ENCODE results near the gene GRB2. TPM values are rescaled to one million over a fixed set of nuclear protein-coding genes. Genes with fewer than 3 reads are reported as not detected.

The GRB2 gene
- total and polyA plus RNA-seq, 4 donors = 51.0 to 198 (median 114) TPM

DNA sequence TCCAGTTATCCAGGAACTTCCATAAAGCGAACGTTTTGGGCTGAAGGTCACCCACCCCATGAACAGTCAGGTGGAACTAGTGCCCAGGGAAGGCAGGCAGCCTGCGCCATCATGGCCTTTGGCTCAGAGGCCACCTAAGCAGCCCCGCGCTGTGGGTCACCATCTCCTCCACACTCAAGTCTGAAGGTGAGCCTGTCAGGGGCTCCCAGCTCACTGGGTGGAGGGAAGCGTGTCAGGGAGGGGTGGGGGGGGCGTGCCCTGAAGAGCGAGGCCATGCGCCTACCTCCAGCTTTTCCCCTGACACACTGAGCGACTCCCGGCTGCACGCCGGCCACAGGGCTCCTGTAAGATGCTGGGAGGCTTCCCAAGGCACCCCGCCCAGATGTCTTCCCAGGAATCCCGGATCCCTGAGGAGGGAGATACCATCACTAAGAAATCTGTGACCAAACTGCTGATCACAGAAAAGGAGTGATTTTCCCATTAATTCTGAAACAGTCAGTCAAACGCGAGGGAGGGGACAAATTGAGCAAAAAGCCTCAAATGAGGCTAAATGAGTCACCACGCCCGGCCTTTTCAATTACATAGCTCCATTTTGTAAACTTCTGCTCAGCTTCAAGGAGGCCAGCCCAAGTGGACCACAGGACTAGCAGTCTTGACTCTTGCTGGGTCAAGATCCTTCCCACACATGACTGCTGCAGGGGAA, 89.8 kb downstream of the GRB2 start:
- WGBS, 2 donors = 77 to 85% methylated on average over 19 of the region's 19 CpGs
- peak; percentile 8 for ATAC-seq (ENCODE audit: insufficient read depth, low FRiP score)

DNA sequence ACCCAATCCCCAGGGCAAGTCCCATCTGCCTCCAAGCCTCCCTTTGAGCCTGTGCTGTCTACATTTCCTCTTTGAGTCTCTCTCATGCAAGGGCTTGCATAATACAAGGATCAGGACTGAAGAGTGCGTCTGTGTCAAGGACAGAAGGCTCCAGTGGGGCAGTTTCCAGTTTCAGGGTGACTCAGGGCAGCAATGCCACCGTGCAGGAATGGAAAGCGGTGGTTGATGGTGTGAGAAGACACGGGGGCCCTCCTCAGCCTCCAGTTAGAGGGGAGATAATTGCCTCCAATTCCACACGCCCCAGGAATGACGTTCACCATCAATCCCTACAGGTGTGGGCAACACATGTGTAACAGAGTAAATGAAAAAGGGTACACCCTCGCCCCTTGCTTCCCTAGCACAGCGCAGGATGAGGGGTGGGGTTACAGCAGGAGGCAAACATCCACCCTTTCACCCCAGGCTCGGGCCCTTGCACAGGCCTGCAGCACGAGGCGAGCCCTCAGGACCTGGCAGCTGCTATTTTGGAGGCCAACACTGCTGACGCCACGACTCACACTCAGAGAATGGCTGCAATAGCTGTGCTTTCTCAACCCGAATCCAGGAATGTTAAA, 91.4 kb downstream of the GRB2 start:
- TF ChIP-seq, protein P1, sequence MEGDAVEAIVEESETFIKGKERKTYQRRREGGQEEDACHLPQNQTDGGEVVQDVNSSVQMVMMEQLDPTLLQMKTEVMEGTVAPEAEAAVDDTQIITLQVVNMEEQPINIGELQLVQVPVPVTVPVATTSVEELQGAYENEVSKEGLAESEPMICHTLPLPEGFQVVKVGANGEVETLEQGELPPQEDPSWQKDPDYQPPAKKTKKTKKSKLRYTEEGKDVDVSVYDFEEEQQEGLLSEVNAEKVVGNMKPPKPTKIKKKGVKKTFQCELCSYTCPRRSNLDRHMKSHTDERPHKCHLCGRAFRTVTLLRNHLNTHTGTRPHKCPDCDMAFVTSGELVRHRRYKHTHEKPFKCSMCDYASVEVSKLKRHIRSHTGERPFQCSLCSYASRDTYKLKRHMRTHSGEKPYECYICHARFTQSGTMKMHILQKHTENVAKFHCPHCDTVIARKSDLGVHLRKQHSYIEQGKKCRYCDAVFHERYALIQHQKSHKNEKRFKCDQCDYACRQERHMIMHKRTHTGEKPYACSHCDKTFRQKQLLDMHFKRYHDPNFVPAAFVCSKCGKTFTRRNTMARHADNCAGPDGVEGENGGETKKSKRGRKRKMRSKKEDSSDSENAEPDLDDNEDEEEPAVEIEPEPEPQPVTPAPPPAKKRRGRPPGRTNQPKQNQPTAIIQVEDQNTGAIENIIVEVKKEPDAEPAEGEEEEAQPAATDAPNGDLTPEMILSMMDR (IDR thresholded peaks at IDR 0.05; ENCODE audit: control extremely low read depth, extremely low read depth) = no peak
- Histone ChIP-seq H3K27ac (ENCODE audit: low read depth in 1 of 2, low read length in 1 of 2) (peak overlapping the region in 1 of 2 donors; percentile 63), H3K4me3 (no peak overlapping the region), H3K36me3 (ENCODE audit: control insufficient read depth in 4 of 4, insufficient read depth in 4 of 4, low read length in 4 of 4) (peaks cover 0 to 13% (median 3%) of the 10 kb centered on the region in 4 donors), H3K4me1 (ENCODE audit: control insufficient read depth in 5 of 5, insufficient read depth in 5 of 5, low read length in 5 of 5) (no peaks in the 10 kb centered on the region), H3K9ac (ENCODE audit: insufficient read depth in 1 of 2, low read length in 2 of 2) (no peak overlapping the region), H3K27me3 (ENCODE audit: control insufficient read depth in 3 of 3, insufficient read depth in 3 of 3, low read length in 2 of 3) (no peaks in the 10 kb centered on the region), H3K9me3 (ENCODE audit: control insufficient read depth in 4 of 4, insufficient read depth in 3 of 4, low read length in 3 of 4) (no peaks in the 10 kb centered on the region)
- 47 to 67% methylated on average over 14 of the region's 14 CpGs for WGBS, 2 donors
- ATAC-seq (ENCODE audit: insufficient read depth, low FRiP score) (peak; percentile 6), DNase-seq (no peak)

More for the DNA sequence above, 89.8 kb downstream of the GRB2 start:
- Histone ChIP-seq H3K4me1 (ENCODE audit: control insufficient read depth in 5 of 5, insufficient read depth in 5 of 5, low read length in 5 of 5) (no peaks in the 10 kb centered on the region), H3K4me3 (no peak overlapping the region), H3K9ac (ENCODE audit: insufficient read depth in 1 of 2, low read length in 2 of 2) (no peak overlapping the region), H3K27me3 (ENCODE audit: control insufficient read depth in 3 of 3, insufficient read depth in 3 of 3, low read length in 2 of 3) (no peaks in the 10 kb centered on the region), H3K36me3 (ENCODE audit: control insufficient read depth in 4 of 4, insufficient read depth in 4 of 4, low read length in 4 of 4) (peaks cover 0 to 22% (median 6%) of the 10 kb centered on the region in 4 donors), H3K27ac (ENCODE audit: low read depth in 1 of 2, low read length in 1 of 2) (peak overlapping the region in 1 of 2 donors; percentile 34), H3K9me3 (ENCODE audit: control insufficient read depth in 4 of 4, insufficient read depth in 3 of 4, low read length in 3 of 4) (no peaks in the 10 kb centered on the region)
- no peak for DNase-seq
- TF ChIP-seq, protein P1 (IDR thresholded peaks at IDR 0.05; ENCODE audit: control extremely low read depth, extremely low read depth) = no peak

DNA sequence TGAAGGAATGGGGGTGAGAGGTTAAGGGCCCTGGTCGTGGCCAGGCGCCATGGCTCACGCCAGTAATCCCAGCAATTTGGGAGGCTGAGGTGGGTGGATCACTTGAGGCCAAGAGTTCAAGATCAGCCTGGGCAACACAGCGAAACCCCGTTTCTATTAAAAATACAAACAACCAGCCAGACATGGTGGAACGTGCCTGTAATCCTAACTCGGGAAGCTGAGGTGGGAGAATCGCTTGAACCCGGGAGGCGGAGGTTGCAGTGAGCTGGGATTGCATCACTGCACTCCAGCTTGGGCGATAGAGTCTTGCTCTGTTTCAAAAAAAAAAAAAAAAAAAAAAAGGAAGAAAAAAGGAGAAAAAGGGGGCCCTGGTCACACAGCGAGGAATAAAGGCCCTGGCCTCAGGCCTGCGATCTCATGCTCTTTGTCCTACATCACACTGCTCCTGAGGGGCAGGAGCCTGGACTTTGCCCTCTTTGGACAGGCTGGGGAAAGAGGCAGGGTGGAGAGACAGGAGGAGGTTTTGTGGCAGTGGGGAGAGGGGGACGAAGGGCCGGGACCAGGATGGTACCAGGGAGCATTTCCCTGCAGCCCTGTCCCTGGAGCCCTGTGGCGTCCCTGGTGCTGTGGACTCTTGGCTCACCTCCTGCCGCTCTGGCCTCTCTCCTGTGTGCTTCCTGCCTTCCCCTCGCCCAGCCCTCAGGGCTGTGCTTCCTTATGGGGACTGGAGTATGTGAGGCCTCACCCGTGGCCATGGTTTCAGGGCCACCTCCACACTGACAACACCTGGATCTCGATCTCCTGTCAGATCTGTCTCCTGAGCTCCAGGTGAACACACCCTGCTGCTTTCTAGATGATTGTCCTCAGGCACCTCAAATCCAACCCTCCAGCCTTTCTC, 96.5 kb downstream of the GRB2 start:
- Histone ChIP-seq H3K27ac (ENCODE audit: low read depth in 1 of 2, low read length in 1 of 2) (peak overlapping the region in 1 of 2 donors; percentile 80), H3K4me1 (ENCODE audit: control insufficient read depth in 5 of 5, insufficient read depth in 5 of 5, low read length in 5 of 5) (no peaks in the 10 kb centered on the region), H3K27me3 (ENCODE audit: control insufficient read depth in 3 of 3, insufficient read depth in 3 of 3, low read length in 2 of 3) (no peaks in the 10 kb centered on the region), H3K36me3 (ENCODE audit: control insufficient read depth in 4 of 4, insufficient read depth in 4 of 4, low read length in 4 of 4) (no peaks in the 10 kb centered on the region), H3K9me3 (ENCODE audit: control insufficient read depth in 4 of 4, insufficient read depth in 3 of 4, low read length in 3 of 4) (no peaks in the 10 kb centered on the region), H3K4me3 (no peak overlapping the region), H3K9ac (ENCODE audit: insufficient read depth in 1 of 2, low read length in 2 of 2) (no peak overlapping the region)
- DNase-seq (no peak), ATAC-seq (ENCODE audit: insufficient read depth, low FRiP score) (no peak)
- TF ChIP-seq, protein P1 (IDR thresholded peaks at IDR 0.05; ENCODE audit: control extremely low read depth, extremely low read depth) = no peak
- 39 to 57% methylated on average over 18 to 20 of the region's 20 CpGs for WGBS, 2 donors

Data from lung (tissue), 12 donors.